GM21786 (cell line): ENCODE results near the gene GABRB1.
"Not testable (repeated sequence)": the region's sequence is repeated elsewhere in the genome, so short reads cannot be mapped to it uniquely, and the experiment has no call there.

Experiments
- ATAC-seq: cut with Tn5 transposase; IDR thresholded peaks from one replicate; pipeline ENCODE4 v1.9.1; 2021; ENCODE audit not compliant: unreplicated experiment

The GABRB1 gene

DNA sequence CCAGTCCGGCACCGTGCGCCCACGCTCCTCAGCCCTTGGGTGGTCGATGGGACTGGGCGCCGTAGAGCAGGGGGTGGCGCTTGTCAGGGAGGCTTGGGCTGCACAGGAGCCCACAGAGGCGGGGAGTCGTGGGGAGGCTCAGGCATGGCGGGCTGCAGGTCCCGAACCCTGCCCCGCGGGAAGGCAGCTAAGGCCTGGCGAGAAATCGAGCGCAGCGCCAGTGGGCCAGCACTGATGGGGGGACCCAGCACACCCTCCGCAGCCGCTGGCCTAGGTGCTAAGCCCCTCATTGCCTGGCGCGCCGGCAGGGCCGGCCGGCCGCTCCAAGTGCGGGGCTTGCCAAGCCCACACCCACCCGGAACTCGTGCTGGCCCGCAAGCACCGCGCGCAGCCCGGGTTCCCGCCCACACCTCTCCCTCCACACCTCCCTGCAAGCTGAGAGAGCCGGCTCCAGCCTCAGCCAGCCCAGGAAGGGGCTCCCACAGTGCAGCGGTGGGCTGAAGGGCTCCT, 346.7 kb downstream of the GABRB1 start:
- ATAC-seq, result not testable (repeated sequence)

GRCh38 chr4:47381172-47381571, 349.8 kb downstream of the GABRB1 start:
- no peak for ATAC-seq

DNA sequence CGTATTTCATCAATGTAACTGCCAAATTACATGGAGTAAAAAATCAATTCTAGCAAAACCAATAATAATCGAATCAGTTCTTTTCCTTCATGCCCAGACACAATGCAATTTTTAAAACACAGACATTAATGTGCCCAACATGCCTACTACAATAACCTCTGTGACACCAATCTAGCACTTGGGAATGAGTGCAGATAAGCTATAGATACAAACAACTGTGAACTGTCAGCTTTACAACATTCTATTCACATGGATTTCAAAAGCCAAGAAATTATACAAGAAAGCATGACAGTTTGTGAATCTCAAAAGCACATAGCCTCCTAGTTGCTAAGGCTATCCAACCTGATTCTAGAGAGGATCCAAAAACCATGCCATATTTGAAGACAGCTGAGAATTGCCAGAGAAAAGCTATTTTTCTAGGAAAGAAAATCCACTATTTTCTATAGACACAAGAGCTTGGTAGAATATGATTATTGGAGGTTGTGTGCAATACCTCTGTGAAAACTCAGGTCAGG, 351.5 kb downstream of the GABRB1 start:
- no peak for ATAC-seq

DNA sequence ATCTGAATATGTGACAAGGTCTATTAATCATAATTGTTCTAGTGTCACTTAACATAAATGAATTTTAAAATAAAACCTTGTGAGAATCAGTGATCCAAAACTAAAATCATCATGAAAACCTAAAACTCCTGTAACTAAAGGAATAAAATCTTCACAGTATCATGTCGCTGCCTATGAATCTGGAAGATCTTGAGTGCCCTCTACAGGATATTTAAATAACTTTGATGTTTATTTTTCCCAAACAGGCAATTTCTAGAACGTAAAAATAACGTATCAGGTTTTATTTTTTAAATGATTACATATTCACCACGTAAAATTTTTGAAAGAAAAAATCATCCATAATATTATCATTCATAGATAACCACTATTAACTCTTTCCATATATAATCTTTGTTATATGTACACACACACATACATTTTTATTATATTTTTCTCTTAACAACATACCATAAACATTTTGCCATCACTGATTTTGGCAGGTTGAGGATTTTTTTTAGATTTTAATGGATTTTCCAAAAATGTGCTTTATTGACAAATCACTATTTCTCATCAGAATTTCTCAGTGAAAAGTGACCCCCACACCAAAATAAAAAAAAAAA, 352.6 kb downstream of the GABRB1 start:
- ATAC-seq, result peak; percentile 46

- no peak for ATAC-seq
These were observed 354.8 kb downstream of the GABRB1 start for GRCh38 chr4:47386146-47386545.

DNA sequence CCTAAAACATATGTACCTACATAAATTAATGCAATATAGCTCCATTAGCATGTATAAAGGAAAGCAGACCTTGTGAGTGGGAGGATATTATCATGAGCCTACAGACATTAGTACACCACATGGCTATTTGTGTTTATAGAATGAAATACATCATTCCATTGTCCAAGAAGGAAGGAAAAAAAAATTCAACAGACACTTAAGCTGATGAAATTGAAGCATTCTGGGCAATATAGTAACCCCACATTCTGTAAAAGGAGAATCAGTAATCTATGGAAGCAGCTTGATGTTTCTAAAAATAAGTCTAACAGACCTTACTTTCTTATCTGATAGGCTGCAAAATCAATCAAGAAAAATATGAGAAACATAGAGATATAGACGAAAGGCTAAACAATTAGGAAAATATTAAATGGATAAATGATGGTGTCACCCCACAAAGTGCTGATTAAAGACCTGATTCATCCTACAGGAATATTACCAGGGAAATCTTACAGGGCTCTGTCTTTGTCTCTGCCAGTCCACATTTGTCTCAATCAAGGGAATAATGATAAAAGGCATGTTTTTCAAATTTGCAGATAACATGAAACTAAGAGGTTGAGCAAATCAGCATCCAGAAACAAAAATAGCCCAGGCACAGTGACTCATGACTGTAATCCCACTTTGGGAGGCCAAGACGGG, 355.3 kb downstream of the GABRB1 start:
- ATAC-seq, result no peak

DNA sequence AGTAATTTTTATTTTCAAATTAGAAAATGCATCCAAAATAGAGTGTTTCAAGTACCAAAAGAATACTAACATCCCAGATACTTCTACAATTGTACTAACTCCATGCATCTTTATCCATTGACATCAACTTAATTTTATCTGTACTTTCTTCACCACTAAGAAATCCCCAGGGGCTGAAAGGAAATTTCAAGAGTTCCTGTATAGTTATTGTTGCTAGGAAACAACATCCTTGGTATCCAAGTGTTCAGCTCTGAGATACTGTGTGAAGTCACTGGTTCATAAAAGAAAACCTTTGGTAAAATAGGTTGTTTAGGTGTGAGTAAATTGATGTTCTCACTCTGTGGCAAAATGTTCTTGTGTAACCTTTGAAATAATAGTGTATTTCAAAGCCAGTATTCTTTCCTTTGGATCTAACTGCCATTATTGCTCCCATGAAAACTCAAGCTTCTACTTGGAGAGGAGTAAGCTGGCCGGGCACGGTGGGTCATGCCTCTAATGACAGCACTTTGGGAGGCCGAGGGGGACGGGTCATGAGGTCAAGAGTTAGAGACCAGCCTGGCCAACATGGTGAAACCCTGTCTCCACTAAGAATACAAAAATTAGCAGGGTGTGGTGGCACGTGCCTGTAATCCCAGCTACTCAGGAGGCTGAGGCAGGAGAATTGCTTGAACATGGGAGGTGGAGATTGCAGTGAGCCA, 359.2 kb downstream of the GABRB1 start:
- ATAC-seq, result no peak

DNA sequence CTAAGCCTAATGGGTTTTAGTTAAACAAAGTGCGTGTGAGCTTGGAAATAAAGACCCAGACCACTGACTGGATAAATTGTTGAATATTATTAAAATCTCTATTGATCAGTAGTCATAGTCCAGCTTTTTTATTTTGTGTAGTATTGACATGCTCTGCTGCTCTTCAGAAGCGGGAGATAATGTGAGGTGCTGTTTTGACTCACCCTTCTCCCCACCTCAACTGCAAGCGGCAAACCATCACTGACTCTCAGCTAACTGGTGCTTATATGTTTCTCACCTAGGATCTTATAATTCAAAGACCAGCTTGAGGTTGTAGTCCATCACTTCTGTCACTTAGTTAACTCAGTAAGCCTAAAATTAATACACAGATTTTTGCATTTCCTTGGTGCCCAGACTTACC, 359.9 kb downstream of the GABRB1 start:
- ATAC-seq, result no peak

DNA sequence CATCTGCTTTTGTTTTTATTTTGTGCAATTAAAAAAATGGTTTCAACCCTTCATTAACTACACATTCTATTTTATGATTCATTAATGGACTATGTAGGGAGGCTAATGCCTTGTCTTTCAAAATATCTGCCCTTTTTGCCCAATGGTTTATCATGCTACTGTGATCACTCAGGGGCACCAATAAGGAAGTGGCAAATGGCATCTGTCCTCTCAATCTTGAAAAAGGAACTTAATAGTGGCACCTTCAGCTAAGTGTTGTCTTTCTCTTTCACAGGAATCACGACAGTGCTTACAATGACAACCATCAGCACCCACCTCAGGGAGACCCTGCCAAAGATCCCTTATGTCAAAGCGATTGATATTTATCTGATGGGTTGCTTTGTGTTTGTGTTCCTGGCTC, 375.0 kb downstream of the GABRB1 start:
- no peak for ATAC-seq

DNA sequence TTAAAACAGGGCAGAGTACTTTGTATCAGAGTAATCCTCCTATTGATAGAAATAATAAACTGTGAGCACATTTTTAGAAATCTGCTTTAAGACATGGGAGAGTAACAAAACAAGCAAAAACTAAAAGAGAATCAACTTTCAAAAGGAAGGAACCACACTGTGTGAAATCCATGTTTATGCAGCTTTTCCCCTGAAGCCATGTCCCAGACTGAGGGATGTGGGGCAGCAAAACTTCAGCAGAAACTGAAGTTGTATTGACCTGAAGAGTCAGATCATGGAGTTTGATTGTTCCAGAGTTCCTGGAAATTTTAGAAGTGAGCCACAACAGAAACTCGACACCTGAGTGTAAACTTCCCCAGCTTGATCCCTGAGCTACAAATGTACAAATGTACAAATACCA, 378.9 kb downstream of the GABRB1 start:
- no peak for ATAC-seq

- no peak for ATAC-seq
These were observed 382.2 kb downstream of the GABRB1 start for GRCh38 chr4:47413521-47413920.

GRCh38 chr4:47415719-47416118, 384.4 kb downstream of the GABRB1 start:
- no peak for ATAC-seq

DNA sequence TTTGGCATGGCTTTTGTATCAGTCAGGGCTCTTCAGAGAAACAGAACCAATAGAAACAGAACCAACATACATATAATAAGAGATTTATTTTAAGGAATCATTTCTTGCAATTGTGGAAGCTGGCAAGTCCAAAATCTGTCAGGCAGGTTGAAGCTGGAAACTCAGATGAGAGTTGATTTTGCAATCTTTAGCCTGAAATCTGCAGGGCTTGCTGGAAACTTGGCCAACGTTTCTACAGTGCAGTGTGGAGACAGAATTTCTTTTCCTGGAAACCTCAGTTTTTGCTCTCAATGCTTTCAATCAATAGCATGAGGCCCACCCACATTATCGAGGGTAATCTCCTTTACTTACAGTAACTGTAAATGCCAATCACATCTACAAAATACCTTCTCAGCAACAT, 386.8 kb downstream of the GABRB1 start:
- ATAC-seq, result no peak

DNA sequence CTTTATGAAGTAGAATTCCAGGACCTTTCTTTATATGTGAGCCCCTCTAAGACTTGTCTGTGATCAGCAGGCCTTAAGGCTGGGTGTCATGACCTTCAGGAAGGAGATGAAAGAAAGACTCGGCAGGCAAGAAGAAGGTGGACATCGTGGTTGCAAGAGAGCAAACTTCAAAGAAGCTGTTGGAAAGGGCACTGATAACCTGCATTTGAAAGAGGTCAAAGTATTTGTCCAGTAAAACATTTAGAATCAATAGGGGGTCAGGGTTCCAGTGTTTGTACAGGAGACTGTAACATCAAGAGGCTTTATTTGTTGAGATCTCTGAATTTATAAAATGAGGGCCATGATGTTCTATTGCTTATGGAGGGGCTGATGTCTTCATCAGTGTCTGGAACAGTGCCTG, 387.9 kb downstream of the GABRB1 start:
- ATAC-seq, result no peak

- no peak for ATAC-seq
These were observed 394.3 kb downstream of the GABRB1 start for GRCh38 chr4:47425628-47426027.

DNA sequence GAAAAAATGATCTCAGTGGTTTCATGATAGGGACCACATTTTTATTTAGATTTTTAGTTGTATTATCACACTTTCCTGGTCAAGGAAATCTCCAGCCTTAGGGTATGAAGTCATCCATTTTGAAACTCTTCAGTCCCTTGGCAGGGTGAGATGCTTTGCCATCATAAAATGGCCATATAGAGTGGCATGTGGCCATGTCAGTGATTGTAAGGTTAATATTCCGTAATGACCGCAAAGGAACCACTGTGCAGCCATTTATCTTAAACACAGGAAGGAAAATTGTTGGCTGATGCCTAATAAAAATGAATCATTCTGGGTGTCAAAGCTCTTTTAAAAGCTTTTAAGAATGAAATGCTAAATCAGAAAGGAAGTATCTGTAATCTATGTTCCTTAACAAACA, 396.6 kb downstream of the GABRB1 start:
- no peak for ATAC-seq

DNA sequence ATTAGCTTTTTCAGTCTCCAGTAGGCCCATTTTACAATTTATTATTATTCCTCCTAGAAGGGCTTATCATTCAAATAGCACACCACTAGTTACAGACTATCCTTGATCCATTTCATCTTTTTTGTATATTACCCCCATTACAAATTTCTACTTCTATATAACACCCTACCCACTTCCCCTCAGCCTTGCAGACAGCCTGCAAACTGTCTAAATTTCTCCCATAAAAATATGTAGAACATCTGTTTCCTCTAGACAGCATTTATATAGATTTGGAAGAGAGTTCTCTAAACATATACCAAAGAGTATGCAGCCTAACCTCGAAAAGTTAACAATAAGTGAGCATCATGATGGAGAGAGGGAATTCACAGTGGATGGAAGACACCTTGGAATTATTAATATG, 401.4 kb downstream of the GABRB1 start:
- ATAC-seq, result no peak

DNA sequence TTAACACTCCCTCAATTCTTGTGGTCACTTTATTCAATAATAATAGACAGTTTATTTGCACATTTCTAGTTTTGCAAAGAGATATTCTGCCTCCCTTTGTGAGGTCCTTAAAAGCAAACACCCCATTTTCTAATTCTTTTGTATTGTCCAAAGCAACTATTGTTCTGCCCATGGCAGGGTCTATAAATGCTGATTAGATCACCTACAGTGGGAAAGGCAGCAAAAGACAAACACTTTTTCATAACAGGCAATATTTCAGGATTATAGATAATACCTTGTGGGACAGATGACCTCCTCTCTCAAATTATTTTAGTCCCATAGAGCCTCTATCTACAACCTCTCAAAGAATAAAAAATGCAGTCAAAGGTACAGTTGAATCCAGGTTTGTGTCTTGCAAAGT, 403.6 kb downstream of the GABRB1 start:
- ATAC-seq, result no peak

DNA sequence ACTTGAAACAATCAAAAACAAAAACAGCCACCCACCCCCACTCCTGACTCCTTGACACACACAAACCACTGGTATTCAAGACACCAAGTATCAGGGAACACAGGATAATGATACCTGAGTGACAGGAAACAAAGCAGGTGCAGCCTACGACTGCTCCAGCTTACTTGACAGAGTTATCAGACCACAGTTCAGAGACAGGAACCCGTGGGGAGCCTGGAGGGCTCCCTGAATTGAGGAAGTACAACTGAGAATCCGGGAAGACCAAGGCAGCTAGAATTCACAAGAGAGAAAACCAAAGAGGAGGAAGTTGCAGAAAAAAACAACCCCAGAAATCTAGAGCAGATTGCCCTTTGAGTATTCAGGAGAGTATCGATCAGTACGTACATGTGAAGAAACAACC, 411.6 kb downstream of the GABRB1 start:
- ATAC-seq, result peak; percentile 81

GRCh38 chr4:47444031-47444430, 412.7 kb downstream of the GABRB1 start:
- ATAC-seq, result no peak

GRCh38 chr4:47451657-47452056, 420.3 kb downstream of the GABRB1 start:
- no peak for ATAC-seq

GRCh38 chr4:47462799-47463234, 431.4 kb downstream of the GABRB1 start:
- ATAC-seq, result peak; percentile 22
